ENCODE data around the gene PON2. TPM values are rescaled to one million over a fixed set of nuclear protein-coding genes. Genes with fewer than 3 reads are reported as not detected.

Gene PON2
- total RNA-seq, 2 experiments from 2014 or later = 5.4 to 6.7 TPM

DNA sequence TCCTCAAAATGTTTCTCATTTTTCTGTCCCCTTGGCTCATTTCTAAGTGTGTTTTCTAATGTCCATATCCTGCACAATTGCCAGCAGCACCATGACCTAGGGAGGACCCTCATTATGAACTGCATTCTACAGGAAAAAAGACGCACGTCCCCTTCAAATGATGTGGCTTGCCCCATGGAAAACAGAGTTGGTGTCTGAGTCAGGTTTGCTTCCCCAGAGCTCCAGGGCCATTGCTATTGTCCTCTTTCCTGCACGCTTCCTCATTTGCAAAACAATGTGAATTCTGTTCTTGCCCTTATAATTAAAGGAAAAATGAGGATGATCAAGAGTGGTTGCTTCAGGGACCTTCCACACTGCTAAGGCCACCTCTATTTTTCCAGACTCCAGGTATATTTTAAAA lies 36.2 kb upstream of the PON2 start:
- H3K36me3 Mint-ChIP-seq (ENCODE audit: low read depth) = no peaks in the 10 kb centered on the region
- TF ChIP-seq, protein P1, sequence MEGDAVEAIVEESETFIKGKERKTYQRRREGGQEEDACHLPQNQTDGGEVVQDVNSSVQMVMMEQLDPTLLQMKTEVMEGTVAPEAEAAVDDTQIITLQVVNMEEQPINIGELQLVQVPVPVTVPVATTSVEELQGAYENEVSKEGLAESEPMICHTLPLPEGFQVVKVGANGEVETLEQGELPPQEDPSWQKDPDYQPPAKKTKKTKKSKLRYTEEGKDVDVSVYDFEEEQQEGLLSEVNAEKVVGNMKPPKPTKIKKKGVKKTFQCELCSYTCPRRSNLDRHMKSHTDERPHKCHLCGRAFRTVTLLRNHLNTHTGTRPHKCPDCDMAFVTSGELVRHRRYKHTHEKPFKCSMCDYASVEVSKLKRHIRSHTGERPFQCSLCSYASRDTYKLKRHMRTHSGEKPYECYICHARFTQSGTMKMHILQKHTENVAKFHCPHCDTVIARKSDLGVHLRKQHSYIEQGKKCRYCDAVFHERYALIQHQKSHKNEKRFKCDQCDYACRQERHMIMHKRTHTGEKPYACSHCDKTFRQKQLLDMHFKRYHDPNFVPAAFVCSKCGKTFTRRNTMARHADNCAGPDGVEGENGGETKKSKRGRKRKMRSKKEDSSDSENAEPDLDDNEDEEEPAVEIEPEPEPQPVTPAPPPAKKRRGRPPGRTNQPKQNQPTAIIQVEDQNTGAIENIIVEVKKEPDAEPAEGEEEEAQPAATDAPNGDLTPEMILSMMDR (IDR thresholded peaks at IDR 0.05) = no peak
- ChIA-PET CTCF (no interaction called here), POLR2A (no interaction called here)
- H3K4me3 Mint-ChIP-seq = no peak overlapping the region
- DNase-seq (no peak), ATAC-seq (ENCODE audit: poor library complexity) (no peak)
- no peaks in the 10 kb centered on the region for H3K27me3 Mint-ChIP-seq
- Histone ChIP-seq H3K27me3 (ENCODE audit: control insufficient read depth in 1 of 2, insufficient read depth in 2 of 2, low read length in 2 of 2) (no peaks in the 10 kb centered on the region), H3K4me3 (ENCODE audit: low read length) (no peak overlapping the region), H3K36me3 (ENCODE audit: insufficient read depth, low read length) (no peaks in the 10 kb centered on the region), H3K4me1 (ENCODE audit: insufficient read depth, low read length) (peaks cover 3% of the 10 kb centered on the region), H3K27ac (ENCODE audit: low read depth in 1 of 2, low read length in 2 of 2) (no peak overlapping the region), H3K9me3 (ENCODE audit: control insufficient read depth in 1 of 2, insufficient read depth in 1 of 2, low read length in 2 of 2) (no peaks in the 10 kb centered on the region)
- H3K4me1 Mint-ChIP-seq (ENCODE audit: low read depth) = peaks cover 16% of the 10 kb centered on the region
- H3K27ac Mint-ChIP-seq = no peak overlapping the region
- intact Hi-C loops (cut with DNase I, micrococcal nuclease) = loop anchor here in 1 of 2 experiments (10.0 kb wide), 1 partner anchor 276 kb away; no protein-coding TSS in a partner anchor
- H3K9me3 Mint-ChIP-seq = no peaks in the 10 kb centered on the region

DNA sequence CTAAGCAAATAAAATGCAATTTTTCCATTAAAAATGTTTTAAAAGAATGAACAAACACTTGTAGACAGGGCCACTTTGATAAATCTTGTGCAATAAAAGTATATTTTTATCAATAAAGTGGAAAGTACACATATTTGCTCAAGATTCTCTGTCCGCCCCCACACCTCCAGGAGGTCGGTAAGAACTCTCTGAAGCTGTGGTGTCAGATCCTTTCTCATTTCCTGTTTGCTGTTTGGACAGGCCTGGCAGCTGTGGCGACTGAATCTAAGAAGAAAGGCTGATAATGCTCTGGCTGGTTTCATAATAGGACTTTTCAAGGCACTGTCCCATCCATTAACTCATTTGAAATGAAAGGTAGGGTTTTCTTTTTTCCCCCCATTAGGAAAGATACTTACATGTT lies 35.6 kb upstream of the PON2 start:
- peaks cover 16% of the 10 kb centered on the region for H3K4me1 Mint-ChIP-seq (ENCODE audit: low read depth)
- H3K27me3 Mint-ChIP-seq = no peaks in the 10 kb centered on the region
- ChIA-PET POLR2A (interaction anchor here (1.0 kb wide), 1 partner anchor 50 kb away, joined by 3 read pairs; no protein-coding TSS in a partner anchor), CTCF (no interaction called here)
- intact Hi-C loops (cut with DNase I, micrococcal nuclease) = loop anchor here in 1 of 2 experiments (10.0 kb wide), 1 partner anchor 276 kb away; no protein-coding TSS in a partner anchor
- no peak overlapping the region for H3K27ac ChIP-seq (ENCODE audit: low read depth in 1 of 2, low read length in 2 of 2)
- no peak overlapping the region for H3K4me3 ChIP-seq (ENCODE audit: low read length)
- TF ChIP-seq, protein P1 (IDR thresholded peaks at IDR 0.05) = no peak
- ATAC-seq (ENCODE audit: poor library complexity) (no peak), DNase-seq (no peak)
- no peaks in the 10 kb centered on the region for H3K36me3 Mint-ChIP-seq (ENCODE audit: low read depth)
- H3K36me3 ChIP-seq (ENCODE audit: insufficient read depth, low read length) = no peaks in the 10 kb centered on the region
- H3K27ac Mint-ChIP-seq = no peak overlapping the region
- H3K27me3 ChIP-seq (ENCODE audit: control insufficient read depth in 1 of 2, insufficient read depth in 2 of 2, low read length in 2 of 2) = no peaks in the 10 kb centered on the region
- no peaks in the 10 kb centered on the region for H3K9me3 Mint-ChIP-seq
- H3K4me3 Mint-ChIP-seq = no peak overlapping the region
- no peaks in the 10 kb centered on the region for H3K9me3 ChIP-seq (ENCODE audit: control insufficient read depth in 1 of 2, insufficient read depth in 1 of 2, low read length in 2 of 2)
- H3K4me1 ChIP-seq (ENCODE audit: insufficient read depth, low read length) = peaks cover 3% of the 10 kb centered on the region

DNA sequence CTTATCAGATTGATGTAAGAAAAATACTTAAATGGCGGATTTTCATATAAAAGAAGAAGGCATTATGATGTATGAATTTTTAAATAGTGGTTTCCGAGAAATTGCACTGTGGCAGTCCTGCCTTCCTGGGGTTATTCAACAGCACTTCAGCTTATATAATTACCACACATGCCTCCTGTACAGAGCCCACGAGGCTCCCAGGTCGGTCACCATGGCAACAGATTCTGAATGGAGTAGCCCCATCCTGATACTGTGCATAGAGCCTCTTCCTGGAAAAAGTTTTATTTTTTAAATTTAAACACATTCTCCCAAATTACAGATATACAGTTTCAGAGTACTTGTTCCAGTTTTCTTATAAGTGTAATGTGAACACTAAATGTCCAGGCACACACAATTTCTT lies 35.0 kb upstream of the PON2 start:
- Mint-ChIP-seq H3K27ac (no peak overlapping the region), H3K4me1 (ENCODE audit: low read depth) (peaks cover 16% of the 10 kb centered on the region), H3K36me3 (ENCODE audit: low read depth) (no peaks in the 10 kb centered on the region), H3K27me3 (no peaks in the 10 kb centered on the region), H3K4me3 (no peak overlapping the region), H3K9me3 (no peaks in the 10 kb centered on the region)
- Histone ChIP-seq H3K27me3 (ENCODE audit: control insufficient read depth in 1 of 2, insufficient read depth in 2 of 2, low read length in 2 of 2) (no peaks in the 10 kb centered on the region), H3K4me3 (ENCODE audit: low read length) (no peak overlapping the region), H3K9me3 (ENCODE audit: control insufficient read depth in 1 of 2, insufficient read depth in 1 of 2, low read length in 2 of 2) (no peaks in the 10 kb centered on the region), H3K4me1 (ENCODE audit: insufficient read depth, low read length) (peaks cover 3% of the 10 kb centered on the region), H3K36me3 (ENCODE audit: insufficient read depth, low read length) (no peaks in the 10 kb centered on the region), H3K27ac (ENCODE audit: low read depth in 1 of 2, low read length in 2 of 2) (no peak overlapping the region)
- intact Hi-C loops (cut with DNase I, micrococcal nuclease) = loop anchor here in 1 of 2 experiments (10.0 kb wide), 1 partner anchor 275 kb away; no protein-coding TSS in a partner anchor
- ATAC-seq (ENCODE audit: poor library complexity) = no peak
- TF ChIP-seq, protein P1 (IDR thresholded peaks at IDR 0.05) = no peak
- DNase-seq = no peak
- ChIA-PET CTCF (no interaction called here), POLR2A (interaction anchor here (1.0 kb wide), 1 partner anchor 49 kb away, joined by 3 read pairs; no protein-coding TSS in a partner anchor)

Measured in CD4-positive, alpha-beta T cell (primary cell).